WI38 (cell line): ENCODE data around the gene KCNJ10.
A peak's percentile ranks its signal among the peaks of the same experiment; 100 is the strongest.

ENCODE experiments used
- H3K4me3 ChIP-seq: 2 replicates; pipeline ENCODE4 v1.5.1; 2011; ENCODE audit warnings: low read depth, mild to moderate bottlenecking, control low read depth, low read length
- TF ChIP-seq, protein P1 (sequence below): IDR thresholded peaks from 2 replicates; pipeline ENCODE4 v1.5.1; 2012; ENCODE audit warnings: low read depth, mild to moderate bottlenecking, control low read depth, low read length

Gene KCNJ10

DNA sequence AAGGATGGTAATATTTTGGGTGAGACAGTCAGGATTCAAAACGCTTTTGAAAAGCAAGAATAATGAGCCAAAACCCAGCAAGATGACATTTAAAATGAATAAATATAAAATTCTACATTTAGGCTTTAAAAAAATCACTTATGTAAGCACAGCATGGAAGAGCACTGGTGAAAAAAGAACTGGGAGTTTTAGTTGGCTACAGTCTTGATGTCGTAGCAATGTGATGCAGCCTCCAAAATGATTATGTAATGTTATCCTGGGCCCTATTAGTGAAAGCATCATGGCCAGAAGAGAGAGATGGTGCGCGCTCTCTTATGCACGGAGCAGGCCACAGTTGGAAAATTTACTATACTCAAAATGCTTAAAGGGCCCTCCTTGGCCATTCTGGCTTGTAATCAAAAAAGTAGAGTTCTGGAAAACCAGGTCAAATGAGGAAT is 16.5 kb upstream of the KCNJ10 start:
- H3K4me3 ChIP-seq: no peak overlapping the region
- TF ChIP-seq, protein P1, sequence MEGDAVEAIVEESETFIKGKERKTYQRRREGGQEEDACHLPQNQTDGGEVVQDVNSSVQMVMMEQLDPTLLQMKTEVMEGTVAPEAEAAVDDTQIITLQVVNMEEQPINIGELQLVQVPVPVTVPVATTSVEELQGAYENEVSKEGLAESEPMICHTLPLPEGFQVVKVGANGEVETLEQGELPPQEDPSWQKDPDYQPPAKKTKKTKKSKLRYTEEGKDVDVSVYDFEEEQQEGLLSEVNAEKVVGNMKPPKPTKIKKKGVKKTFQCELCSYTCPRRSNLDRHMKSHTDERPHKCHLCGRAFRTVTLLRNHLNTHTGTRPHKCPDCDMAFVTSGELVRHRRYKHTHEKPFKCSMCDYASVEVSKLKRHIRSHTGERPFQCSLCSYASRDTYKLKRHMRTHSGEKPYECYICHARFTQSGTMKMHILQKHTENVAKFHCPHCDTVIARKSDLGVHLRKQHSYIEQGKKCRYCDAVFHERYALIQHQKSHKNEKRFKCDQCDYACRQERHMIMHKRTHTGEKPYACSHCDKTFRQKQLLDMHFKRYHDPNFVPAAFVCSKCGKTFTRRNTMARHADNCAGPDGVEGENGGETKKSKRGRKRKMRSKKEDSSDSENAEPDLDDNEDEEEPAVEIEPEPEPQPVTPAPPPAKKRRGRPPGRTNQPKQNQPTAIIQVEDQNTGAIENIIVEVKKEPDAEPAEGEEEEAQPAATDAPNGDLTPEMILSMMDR: no peak

DNA sequence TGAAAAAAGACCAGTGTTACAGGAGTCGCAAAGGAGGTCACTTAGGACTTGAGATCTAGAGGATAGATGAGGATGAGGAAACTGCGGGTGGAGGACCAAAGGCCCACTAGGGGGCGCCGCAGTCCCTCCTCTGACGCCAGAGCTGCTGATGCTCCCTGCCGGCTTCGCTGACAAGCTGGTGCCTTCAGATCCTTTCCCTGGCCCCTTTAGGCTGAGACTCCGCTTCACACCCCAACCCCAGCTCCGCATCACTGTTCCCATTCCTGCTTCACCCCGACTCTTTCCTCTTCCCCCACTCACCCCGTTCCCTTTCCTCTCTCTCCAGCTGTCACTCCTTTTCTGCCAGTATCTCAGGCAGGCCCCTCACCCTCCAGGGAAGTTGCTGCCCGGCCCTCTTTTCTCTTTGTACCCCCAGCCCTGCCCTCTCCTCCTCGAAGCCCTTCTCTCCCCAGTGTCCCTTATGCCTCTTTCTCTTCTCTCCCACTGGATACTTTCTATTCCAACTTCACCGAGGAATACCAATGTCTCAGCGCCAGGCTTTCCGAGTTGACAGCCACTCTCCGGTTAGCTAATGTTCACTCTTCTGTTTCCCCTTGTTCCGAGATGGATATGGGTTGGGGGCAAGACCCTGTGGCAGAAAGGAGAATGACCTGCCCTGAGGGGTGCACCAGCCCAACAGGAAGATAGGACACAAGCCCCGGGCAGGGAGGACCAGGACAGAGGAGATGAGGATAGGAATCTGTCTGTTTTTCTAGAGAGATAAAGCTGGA is 15.9 kb upstream of the KCNJ10 start:
- TF ChIP-seq, protein P1: peak; percentile 81
- H3K4me3 ChIP-seq: no peak overlapping the region

DNA sequence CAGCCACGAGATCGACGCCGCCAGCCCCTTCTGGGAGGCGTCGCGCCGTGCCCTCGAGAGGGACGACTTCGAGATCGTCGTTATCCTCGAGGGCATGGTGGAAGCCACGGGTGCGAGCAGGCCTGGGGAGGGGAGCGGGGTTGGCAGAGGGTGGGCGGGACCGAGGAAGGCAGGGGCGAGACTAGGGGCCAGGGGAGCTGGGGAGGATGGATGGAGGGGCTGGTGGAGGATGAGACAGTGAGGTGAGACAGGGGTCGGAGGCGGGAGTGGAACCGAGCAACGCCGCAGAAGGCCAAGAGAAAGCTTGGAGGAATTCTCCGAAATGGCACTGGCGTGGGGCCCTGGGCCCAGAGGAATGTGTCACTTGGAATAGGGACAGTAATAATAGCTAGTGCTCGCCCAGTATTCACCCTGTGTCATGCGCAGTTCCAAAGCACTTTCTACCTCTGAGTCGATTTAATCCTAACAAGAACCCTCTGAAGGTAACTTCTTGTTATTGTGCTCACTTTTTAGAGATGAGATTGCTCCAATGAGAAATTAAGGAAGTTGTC is 14.9 kb upstream of the KCNJ10 start:
- TF ChIP-seq, protein P1: no peak
- no peak overlapping the region for H3K4me3 ChIP-seq

DNA sequence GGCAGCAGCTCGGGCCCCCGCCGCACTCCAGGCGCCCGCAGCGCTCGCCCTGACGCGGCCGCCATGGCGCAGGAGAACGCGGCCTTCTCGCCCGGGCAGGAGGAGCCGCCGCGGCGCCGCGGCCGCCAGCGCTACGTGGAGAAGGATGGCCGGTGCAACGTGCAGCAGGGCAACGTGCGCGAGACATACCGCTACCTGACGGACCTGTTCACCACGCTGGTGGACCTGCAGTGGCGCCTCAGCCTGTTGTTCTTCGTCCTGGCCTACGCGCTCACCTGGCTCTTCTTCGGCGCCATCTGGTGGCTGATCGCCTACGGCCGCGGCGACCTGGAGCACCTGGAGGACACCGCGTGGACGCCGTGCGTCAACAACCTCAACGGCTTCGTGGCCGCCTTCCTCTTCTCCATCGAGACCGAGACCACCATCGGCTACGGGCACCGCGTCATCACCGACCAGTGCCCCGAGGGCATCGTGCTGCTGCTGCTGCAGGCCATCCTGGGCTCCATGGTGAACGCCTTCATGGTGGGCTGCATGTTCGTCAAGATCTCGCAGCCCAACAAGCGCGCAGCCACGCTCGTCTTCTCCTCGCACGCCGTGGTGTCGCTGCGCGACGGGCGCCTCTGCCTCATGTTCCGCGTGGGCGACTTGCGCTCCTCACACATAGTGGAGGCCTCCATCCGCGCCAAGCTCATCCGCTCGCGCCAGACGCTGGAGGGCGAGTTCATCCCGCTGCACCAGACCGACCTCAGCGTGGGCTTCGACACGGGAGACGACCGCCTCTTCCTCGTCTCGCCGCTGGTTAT is 14.2 kb upstream of the KCNJ10 start:
- no peak overlapping the region for H3K4me3 ChIP-seq
- TF ChIP-seq, protein P1: no peak

DNA sequence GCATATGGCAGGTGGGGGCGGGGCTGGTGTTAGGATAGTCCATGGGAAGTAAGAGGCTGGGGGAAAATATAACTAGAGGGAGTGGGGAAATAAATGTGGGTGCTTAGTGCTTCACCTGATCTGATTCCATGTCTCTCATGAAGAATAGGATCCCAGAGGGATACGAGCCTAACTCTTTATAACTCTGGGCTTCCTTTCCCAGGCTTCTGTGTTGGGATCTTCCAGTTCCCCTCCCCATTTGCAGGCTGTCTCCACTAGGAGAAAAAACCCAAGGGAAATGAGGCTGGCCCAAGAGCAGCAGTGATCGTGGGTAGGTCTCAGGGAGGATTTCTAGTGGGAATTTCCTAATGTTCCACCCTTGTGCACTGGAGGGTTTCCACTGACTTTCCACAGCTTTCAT is 13.0 kb upstream of the KCNJ10 start:
- TF ChIP-seq, protein P1: no peak
- H3K4me3 ChIP-seq: no peak overlapping the region

DNA sequence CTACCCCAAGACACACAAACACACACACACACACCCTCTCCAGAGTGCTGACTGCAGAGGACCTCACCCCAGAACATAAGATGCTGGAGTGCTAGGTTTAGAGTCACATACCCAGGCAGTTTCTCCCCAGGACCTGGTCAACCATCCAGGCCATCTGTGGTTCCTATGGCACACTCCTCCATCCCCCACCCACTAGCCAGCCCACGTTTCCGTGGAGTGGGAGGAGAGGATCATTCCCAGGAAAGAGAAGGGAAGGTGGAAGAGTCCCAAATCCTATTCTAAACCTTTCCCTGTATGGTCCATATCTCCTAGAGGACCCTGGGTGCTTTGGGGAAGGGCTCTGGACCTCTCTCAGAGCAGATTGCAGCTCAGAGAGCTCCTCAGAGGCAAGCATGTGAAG is 12.5 kb upstream of the KCNJ10 start:
- H3K4me3 ChIP-seq: no peak overlapping the region
- TF ChIP-seq, protein P1: no peak
